Measurements from ENCODE around the gene PAX5.

- no peak for TF ChIP-seq POLR2AphosphoS5 (IDR thresholded peaks at IDR 0.05; ENCODE audit: low read depth, low read length)
- no peak for TF ChIP-seq POLR2A (IDR thresholded peaks at IDR 0.05; ENCODE audit: low read depth, low read length)
- no peak for TF ChIP-seq SPI1 (IDR thresholded peaks at IDR 0.05; ENCODE audit: low read depth, low read length)
- TF ChIP-seq PAX5 (IDR thresholded peaks at IDR 0.05; ENCODE audit: insufficient read depth, low read length, severe bottlenecking), result no peak
- no peak for TF ChIP-seq TAF1 (IDR thresholded peaks at IDR 0.05; ENCODE audit: low read depth, low read length)
Observed at GRCh38 chr9:36922548-36922947, 111.5 kb downstream of the PAX5 start.
